Neural cell (in vitro differentiated cells): ENCODE data around the gene TSPAN16.

Experiments
- CTCF ChIP-seq: fragments of 450-650 bp; IDR thresholded peaks from 2 replicates; pipeline ENCODE4 v1.5.1; 2014; ENCODE audit warnings: antibody characterized with exemption, mild to moderate bottlenecking, moderate library complexity; ENCODE audit not compliant: poor library complexity, severe bottlenecking
- EP300 ChIP-seq: fragments of 450-650 bp; conservative IDR thresholded peaks from 2 replicates; pipeline ENCODE4 v1.6.1; 2014; ENCODE audit warnings: antibody characterized with exemption, mild to moderate bottlenecking, moderate library complexity; ENCODE audit not compliant: poor library complexity, severe bottlenecking
- EZH2 ChIP-seq: fragments of 200-600, 300-800 bp; shearing (Covaris generic), sonication (generic); IDR thresholded peaks from 2 replicates; pipeline ENCODE4 v1.6.1; 2014; ENCODE audit warnings: antibody characterized with exemption, low read length, borderline replicate concordance, mild to moderate bottlenecking; ENCODE audit not compliant: insufficient read depth, poor library complexity, severe bottlenecking
- POLR2AphosphoS5 ChIP-seq: IDR thresholded peaks from 2 replicates; pipeline ENCODE4 v1.6.1; 2012
- SMC3 ChIP-seq: fragments of 450-650 bp; conservative IDR thresholded peaks from 2 replicates; pipeline ENCODE4 v1.6.1; 2014; ENCODE audit warnings: antibody characterized with exemption, mild to moderate bottlenecking, moderate library complexity; ENCODE audit not compliant: poor library complexity
- TAF1 ChIP-seq: IDR thresholded peaks from 2 replicates; pipeline ENCODE4 v1.6.1; 2012; ENCODE audit warnings: low read depth

GRCh38 chr19:11345122-11345803 lies 49.3 kb downstream of the TSPAN16 start:
- TF ChIP-seq EZH2 (no peak), CTCF (no peak), POLR2AphosphoS5 (no peak), EP300 (no peak), TAF1 (no peak), SMC3 (no peak)
